ENCODE results near the gene TUBGCP3.

TUBGCP3 gene

DNA sequence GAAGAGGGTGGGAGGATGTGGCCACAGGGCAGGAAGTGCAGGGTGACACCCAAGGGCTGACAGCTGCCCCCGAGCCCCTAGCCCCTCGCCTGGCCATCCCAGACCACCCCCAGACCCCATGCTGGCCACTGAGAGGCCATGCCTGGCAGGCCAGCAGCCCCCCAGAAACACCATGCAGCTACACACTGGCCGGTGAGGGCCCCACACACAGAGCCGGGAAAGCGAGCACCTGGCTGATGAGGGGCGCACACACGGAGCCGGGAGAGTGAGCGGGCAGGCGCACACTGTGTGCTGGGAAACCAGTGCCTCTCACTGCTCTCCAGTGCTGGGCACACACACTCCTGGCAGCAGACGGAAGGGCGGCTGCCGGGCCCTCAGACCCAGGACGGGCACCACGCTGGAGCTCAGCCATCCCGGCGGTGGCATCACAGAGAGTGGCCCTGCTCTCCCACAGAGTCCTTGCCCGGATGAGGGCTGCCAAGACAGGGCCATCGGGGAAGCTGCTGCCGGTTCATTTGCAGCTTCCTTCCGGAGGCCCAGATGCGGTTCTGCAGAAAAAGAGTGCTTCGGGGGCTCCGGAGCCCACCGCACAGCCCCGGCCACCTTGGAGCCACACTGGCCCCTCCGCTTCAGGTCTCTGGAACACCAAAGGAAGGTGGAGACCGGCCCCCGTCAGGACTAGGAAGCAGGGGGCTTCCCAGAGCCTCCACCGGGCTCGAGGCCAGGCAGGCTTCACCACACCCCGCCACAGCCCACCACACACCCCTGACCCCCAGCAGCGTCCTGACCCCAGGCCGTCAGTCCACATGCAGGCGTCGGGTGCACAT lies 135.4 kb downstream of the TUBGCP3 start:
- H3K4me1 ChIP-seq (ENCODE audit: control insufficient read depth, insufficient read depth, low read length, poor library complexity, severe bottlenecking), result no peaks in the 10 kb centered on the region
- no peaks in the 10 kb centered on the region for H3K36me3 ChIP-seq (ENCODE audit: control insufficient read depth, insufficient read depth, low read length)
- no peak overlapping the region for H3K4me3 ChIP-seq (ENCODE audit: extremely low read depth, insufficient read depth, low read length, poor library complexity, severe bottlenecking)
- no peaks in the 10 kb centered on the region for H3K9me3 ChIP-seq (ENCODE audit: control insufficient read depth, low read length)
- 93 to 95% methylated on average over 27 to 29 of the region's 36 CpGs for WGBS, 2 experiments (ENCODE audit: insufficient coverage in 2 of 2)
- no peak overlapping the region for H3K27ac ChIP-seq (ENCODE audit: low read depth, low read length, severe bottlenecking)

DNA sequence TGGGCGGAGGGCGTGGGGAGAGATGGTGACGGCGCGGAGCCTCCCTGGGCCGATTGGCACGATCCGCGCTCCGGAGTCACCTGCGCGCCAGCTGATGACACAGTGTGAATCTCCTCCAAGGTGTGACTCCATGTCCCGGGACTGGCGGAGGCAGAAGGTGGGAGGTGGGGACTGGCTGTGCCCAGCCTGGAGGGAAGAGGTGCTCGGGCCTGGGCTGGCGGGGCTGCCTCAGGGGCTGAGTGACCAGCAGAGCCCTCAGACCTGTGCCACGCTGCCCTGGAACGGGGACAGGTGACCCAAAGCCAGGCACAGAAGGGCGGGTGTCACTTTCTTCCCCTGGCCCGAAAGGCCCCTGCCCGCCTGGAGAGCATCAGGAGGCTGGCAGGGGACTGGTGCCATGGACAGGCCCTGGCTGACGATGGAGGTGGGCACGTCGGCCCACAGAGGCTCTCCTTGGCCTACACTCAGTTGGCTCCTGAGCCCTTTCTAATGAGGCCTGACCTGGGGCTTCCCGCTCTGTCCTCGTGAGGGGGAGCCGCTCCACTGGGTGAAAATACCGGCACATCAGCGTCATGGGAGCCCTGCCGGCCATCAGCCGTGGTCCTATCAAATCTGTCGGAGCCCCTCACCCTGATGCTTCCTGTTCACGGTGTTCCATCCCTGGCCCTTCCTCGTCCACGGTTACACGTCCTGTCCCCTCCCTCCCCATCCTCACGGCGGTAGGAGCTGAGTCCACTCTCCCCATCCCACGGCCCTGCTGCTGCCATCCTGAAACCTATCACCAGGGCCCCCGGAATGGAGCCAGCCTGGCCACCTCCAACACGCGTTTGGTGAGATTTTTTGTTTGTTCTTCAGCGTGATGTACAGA lies 136.2 kb downstream of the TUBGCP3 start:
- no peak overlapping the region for H3K4me3 ChIP-seq (ENCODE audit: extremely low read depth, insufficient read depth, low read length, poor library complexity, severe bottlenecking)
- H3K36me3 ChIP-seq (ENCODE audit: control insufficient read depth, insufficient read depth, low read length), result no peaks in the 10 kb centered on the region
- no peaks in the 10 kb centered on the region for H3K4me1 ChIP-seq (ENCODE audit: control insufficient read depth, insufficient read depth, low read length, poor library complexity, severe bottlenecking)
- no peaks in the 10 kb centered on the region for H3K9me3 ChIP-seq (ENCODE audit: control insufficient read depth, low read length)
- no peak overlapping the region for H3K27ac ChIP-seq (ENCODE audit: low read depth, low read length, severe bottlenecking)
- WGBS, 2 experiments (ENCODE audit: insufficient coverage in 2 of 2), result 90% methylated on average over 28 to 39 of the region's 43 CpGs

DNA sequence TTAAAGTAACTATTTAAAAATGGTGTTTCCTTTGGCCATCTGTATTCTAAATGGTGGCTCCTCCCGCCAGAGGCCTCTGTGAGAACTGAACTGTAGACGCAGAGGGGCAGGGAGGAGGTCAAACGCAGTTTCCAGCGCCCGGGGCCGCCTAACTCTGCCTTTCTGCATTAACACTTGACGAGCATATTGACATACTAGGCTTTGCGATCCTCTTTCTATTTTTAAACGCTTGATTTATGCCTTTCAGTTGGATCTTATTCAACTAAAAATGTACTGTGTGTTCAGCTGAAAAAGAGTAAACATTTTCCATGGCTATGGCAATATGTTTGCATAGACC lies 137.1 kb downstream of the TUBGCP3 start:
- Histone ChIP-seq H3K27ac (ENCODE audit: low read depth, low read length, severe bottlenecking) (no peak overlapping the region), H3K9me3 (ENCODE audit: control insufficient read depth, low read length) (no peaks in the 10 kb centered on the region), H3K4me1 (ENCODE audit: control insufficient read depth, insufficient read depth, low read length, poor library complexity, severe bottlenecking) (no peaks in the 10 kb centered on the region), H3K4me3 (ENCODE audit: extremely low read depth, insufficient read depth, low read length, poor library complexity, severe bottlenecking) (no peak overlapping the region), H3K36me3 (ENCODE audit: control insufficient read depth, insufficient read depth, low read length) (no peaks in the 10 kb centered on the region)
- WGBS, 2 experiments (ENCODE audit: insufficient coverage in 2 of 2), result 88 to 92% methylated on average over 7 to 8 of the region's 9 CpGs

DNA sequence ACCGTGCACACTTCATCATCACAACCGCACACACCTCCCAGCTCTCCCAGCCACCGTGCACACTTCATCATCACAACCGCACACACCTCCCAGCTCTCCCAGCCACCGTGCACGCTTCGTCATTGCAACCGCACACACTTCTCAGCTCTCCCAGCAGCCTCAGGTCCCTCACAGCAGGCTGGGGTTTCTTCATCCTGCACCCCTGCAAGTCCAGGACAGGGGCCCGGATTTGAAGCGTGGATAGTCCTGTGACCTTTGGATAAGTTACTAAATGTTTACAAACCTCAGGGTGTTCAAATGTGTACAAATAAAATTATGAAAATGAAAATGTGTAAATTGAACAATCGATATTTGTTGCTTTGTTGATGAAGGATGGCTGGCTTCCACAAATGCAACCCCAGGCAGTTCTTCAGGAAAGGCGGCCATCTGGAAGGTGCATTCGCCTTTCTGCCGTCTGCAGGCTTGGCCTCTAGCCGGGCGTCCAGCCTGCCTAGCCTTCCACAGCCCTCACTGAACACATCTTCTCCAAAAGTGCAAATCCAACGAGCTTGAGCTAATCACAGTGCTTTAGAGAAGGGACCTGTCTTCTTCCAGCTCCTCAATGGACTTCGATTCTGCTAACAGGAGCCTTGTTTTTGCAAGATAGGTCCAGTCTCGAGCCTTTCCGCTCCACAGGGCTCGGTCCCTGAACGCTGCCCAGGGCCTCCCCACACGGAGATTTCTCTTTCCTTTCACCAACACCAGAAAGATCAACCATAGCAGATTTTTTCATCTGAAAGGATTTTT lies 137.6 kb downstream of the TUBGCP3 start:
- no peak overlapping the region for H3K27ac ChIP-seq (ENCODE audit: low read depth, low read length, severe bottlenecking)
- no peak overlapping the region for H3K4me3 ChIP-seq (ENCODE audit: extremely low read depth, insufficient read depth, low read length, poor library complexity, severe bottlenecking)
- H3K36me3 ChIP-seq (ENCODE audit: control insufficient read depth, insufficient read depth, low read length), result no peaks in the 10 kb centered on the region
- 88 to 94% methylated on average over 14 to 17 of the region's 23 CpGs for WGBS, 2 experiments (ENCODE audit: insufficient coverage in 2 of 2)
- H3K9me3 ChIP-seq (ENCODE audit: control insufficient read depth, low read length), result no peaks in the 10 kb centered on the region
- no peaks in the 10 kb centered on the region for H3K4me1 ChIP-seq (ENCODE audit: control insufficient read depth, insufficient read depth, low read length, poor library complexity, severe bottlenecking)

GRCh38 chr13:112449545-112449930 lies 138.4 kb downstream of the TUBGCP3 start:
- Histone ChIP-seq H3K4me3 (ENCODE audit: extremely low read depth, insufficient read depth, low read length, poor library complexity, severe bottlenecking) (no peak overlapping the region), H3K4me1 (ENCODE audit: control insufficient read depth, insufficient read depth, low read length, poor library complexity, severe bottlenecking) (no peaks in the 10 kb centered on the region)
- WGBS, 2 experiments (ENCODE audit: insufficient coverage in 2 of 2), result 84 to 93% methylated on average over 5 to 13 of the region's 16 CpGs

DNA sequence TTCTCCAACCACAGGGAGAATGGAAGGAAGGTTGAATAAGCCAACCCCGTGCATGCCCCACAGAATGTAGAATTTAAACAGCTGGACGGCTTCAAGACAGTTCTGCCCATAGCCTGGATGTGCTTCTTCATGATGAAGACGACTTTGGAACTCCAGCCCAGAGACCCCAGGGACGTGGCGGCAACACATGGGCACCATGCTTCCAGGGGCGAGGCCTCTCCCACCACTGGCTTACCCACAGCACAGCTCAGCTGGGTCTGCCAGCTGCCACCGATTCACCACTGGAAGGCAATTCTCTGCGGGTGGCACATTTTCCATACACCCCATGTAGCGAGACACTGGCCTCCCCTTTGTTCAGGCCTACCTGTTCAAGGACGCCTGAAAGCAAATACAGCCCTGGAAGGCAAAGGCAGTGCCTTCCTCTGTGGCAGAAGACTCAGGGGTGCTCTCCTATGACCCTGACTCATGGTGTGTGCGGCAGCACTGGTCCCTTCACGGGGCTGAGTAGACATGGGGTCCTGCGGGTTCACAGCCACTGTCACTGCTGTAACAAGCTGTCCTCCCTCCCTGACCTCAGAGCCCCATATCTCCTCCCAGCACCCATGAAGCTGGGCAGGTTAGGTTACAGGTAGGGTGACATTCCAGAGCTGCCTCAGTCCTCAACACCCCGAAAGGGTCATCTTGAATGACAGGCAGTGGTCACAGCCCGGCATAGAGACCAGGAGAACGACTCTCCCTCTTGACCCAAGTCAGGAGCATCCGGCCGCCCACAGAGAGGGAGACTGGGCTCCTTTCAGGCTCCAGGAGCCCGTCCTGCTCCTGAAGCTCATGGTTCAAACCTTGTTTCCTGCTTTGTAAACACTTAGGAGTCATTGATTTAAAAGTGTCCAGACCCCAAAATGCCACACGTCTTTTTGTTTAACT lies 139.1 kb downstream of the TUBGCP3 start:
- 83% methylated on average over 17 to 20 of the region's 20 CpGs for WGBS, 2 experiments (ENCODE audit: insufficient coverage in 2 of 2)
- no peak overlapping the region for H3K27ac ChIP-seq (ENCODE audit: low read depth, low read length, severe bottlenecking)
- H3K4me3 ChIP-seq (ENCODE audit: extremely low read depth, insufficient read depth, low read length, poor library complexity, severe bottlenecking), result no peak overlapping the region
- no peaks in the 10 kb centered on the region for H3K36me3 ChIP-seq (ENCODE audit: control insufficient read depth, insufficient read depth, low read length)
- no peaks in the 10 kb centered on the region for H3K4me1 ChIP-seq (ENCODE audit: control insufficient read depth, insufficient read depth, low read length, poor library complexity, severe bottlenecking)
- no peaks in the 10 kb centered on the region for H3K9me3 ChIP-seq (ENCODE audit: control insufficient read depth, low read length)

More at GRCh38 chr13:112449545-112449930, 138.4 kb downstream of the TUBGCP3 start:
- Histone ChIP-seq H3K9me3 (ENCODE audit: control insufficient read depth, low read length) (no peaks in the 10 kb centered on the region), H3K27ac (ENCODE audit: low read depth, low read length, severe bottlenecking) (no peak overlapping the region), H3K36me3 (ENCODE audit: control insufficient read depth, insufficient read depth, low read length) (no peaks in the 10 kb centered on the region)

DNA sequence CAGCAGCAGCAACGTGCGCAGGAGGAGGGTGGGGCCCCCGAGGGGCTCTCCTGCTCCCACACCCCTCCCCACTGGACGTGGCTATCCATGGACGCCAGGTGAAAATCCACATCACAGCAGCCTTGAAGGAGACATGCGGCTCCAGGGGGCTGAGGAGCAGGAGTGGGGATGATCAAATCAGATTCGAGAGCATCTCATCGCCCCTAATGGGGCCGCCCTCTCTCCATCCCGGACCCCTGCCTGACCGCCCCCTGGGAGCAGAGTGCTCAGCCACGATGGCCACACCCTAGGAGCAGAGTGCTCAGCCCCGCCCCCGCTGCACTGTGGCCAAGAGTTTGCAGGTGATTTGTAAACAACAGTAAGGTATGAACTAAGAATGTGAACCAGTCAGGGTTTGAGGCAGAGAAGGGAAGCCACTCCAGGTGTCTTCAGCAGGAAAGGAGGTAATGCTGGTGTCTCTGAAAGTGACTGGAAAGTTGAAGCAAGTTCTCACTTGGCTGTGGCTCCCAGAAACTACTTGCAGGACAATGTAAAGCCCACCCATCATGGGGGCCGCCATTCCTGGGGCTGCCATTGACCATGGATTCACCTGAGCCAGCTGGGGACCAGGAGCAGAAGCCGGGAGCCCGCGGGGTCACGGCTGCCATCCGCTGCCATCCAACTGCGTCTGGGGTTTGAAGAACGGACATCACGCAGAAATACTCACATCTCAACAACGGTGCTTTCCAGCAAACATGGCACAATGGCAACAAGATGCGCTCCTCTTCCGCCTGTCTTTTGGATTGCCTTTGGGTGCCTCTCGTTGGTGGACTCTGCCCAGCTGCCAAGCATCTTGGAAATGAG lies 140.0 kb downstream of the TUBGCP3 start:
- no peaks in the 10 kb centered on the region for H3K4me1 ChIP-seq (ENCODE audit: control insufficient read depth, insufficient read depth, low read length, poor library complexity, severe bottlenecking)
- no peaks in the 10 kb centered on the region for H3K36me3 ChIP-seq (ENCODE audit: control insufficient read depth, insufficient read depth, low read length)
- H3K27ac ChIP-seq (ENCODE audit: low read depth, low read length, severe bottlenecking), result no peak overlapping the region
- WGBS, 2 experiments (ENCODE audit: insufficient coverage in 2 of 2), result 90 to 91% methylated on average over 20 to 22 of the region's 27 CpGs
- no peak overlapping the region for H3K4me3 ChIP-seq (ENCODE audit: extremely low read depth, insufficient read depth, low read length, poor library complexity, severe bottlenecking)
- no peaks in the 10 kb centered on the region for H3K9me3 ChIP-seq (ENCODE audit: control insufficient read depth, low read length)

GRCh38 chr13:112447306-112447705 lies 140.6 kb downstream of the TUBGCP3 start:
- Histone ChIP-seq H3K4me3 (ENCODE audit: extremely low read depth, insufficient read depth, low read length, poor library complexity, severe bottlenecking) (no peak overlapping the region), H3K27ac (ENCODE audit: low read depth, low read length, severe bottlenecking) (no peak overlapping the region), H3K4me1 (ENCODE audit: control insufficient read depth, insufficient read depth, low read length, poor library complexity, severe bottlenecking) (no peaks in the 10 kb centered on the region), H3K36me3 (ENCODE audit: control insufficient read depth, insufficient read depth, low read length) (no peaks in the 10 kb centered on the region), H3K9me3 (ENCODE audit: control insufficient read depth, low read length) (no peaks in the 10 kb centered on the region)
- 80 to 100% methylated on average over 2 of the region's 2 CpGs for WGBS, 2 experiments (ENCODE audit: insufficient coverage in 2 of 2)

GRCh38 chr13:112446867-112447266 lies 141.1 kb downstream of the TUBGCP3 start:
- H3K4me3 ChIP-seq (ENCODE audit: extremely low read depth, insufficient read depth, low read length, poor library complexity, severe bottlenecking), result no peak overlapping the region
- H3K4me1 ChIP-seq (ENCODE audit: control insufficient read depth, insufficient read depth, low read length, poor library complexity, severe bottlenecking), result no peaks in the 10 kb centered on the region
- 80 to 87% methylated on average over 12 to 13 of the region's 14 CpGs for WGBS, 2 experiments (ENCODE audit: insufficient coverage in 2 of 2)
- no peak overlapping the region for H3K27ac ChIP-seq (ENCODE audit: low read depth, low read length, severe bottlenecking)
- no peaks in the 10 kb centered on the region for H3K9me3 ChIP-seq (ENCODE audit: control insufficient read depth, low read length)
- H3K36me3 ChIP-seq (ENCODE audit: control insufficient read depth, insufficient read depth, low read length), result no peaks in the 10 kb centered on the region
